ENCODE measurements around the gene ZNF574. TPM values are rescaled to one million over a fixed set of nuclear protein-coding genes. Genes with fewer than 3 reads are reported as not detected.

ZNF574 gene
- total RNA-seq, 1 experiment from 2014 or later: 24.6 TPM

GRCh38 chr19:42098781-42099180, 22.8 kb downstream of the ZNF574 start:
- no peaks in the 10 kb centered on the region for H3K79me2 ChIP-seq (ENCODE audit: insufficient read depth, low read length)
- H3K36me3 ChIP-seq (ENCODE audit: control insufficient read depth in 1 of 2, insufficient read depth in 2 of 2, low read length in 2 of 2): no peaks in the 10 kb centered on the region
- DNase-seq (ENCODE audit: low read depth, low spot score) (no peak), ATAC-seq (no peak)
- CTCF ChIA-PET: no interaction called here
- BruUV-seq (replicated peaks): no TSS peak
- H2AFZ ChIP-seq (ENCODE audit: low read depth, low read length, poor library complexity, severe bottlenecking): no peak overlapping the region
- no peaks in the 10 kb centered on the region for H3K9me2 ChIP-seq (ENCODE audit: insufficient read depth)
- no peak overlapping the region for H3K9ac ChIP-seq (ENCODE audit: low read length)
- no peaks in the 10 kb centered on the region for H3K27me3 ChIP-seq (ENCODE audit: insufficient read depth, low read length)
- H3K4me1 ChIP-seq (ENCODE audit: control insufficient read depth in 1 of 2, insufficient read depth in 2 of 2, low read length in 2 of 2): peaks cover 24 to 29% of the 10 kb centered on the region in 2 experiments
- H3K4me3 ChIP-seq (replicated peaks in 1 of 2; ENCODE audit: low read depth in 1 of 2, low read length in 2 of 2): no peak overlapping the region
- H3K27ac ChIP-seq (ENCODE audit: low read depth, low read length): no peak overlapping the region
- no peaks in the 10 kb centered on the region for H4K20me1 ChIP-seq (ENCODE audit: insufficient read depth)
- intact Hi-C loops (cut with micrococcal nuclease): loop anchor here (10.0 kb wide), 1 partner anchor 104 kb away; the partner anchor contains the start of gene ATP1A3
- H3K4me2 ChIP-seq (ENCODE audit: low read length): no peak overlapping the region
- RAD21 ChIA-PET (ENCODE audit: low non-redundant PET in 1 of 2, low total read pairs in 2 of 2, uncharacterized antibody in 2 of 2, unreplicated experiment in 2 of 2): no interaction called here
- TF ChIP-seq ZBTB33 (IDR thresholded peaks at IDR 0.05; ENCODE audit: extremely low read depth, insufficient replicate concordance, low read length): no peak
- no peak for TF ChIP-seq FOSL1 (IDR thresholded peaks at IDR 0.05; ENCODE audit: low read depth)
- TF ChIP-seq CEBPB (IDR thresholded peaks at IDR 0.05; ENCODE audit: low read depth): no peak
- H3K9me3 ChIP-seq (ENCODE audit: control insufficient read depth in 1 of 2, insufficient read depth in 1 of 2, low read depth in 1 of 2, low read length in 2 of 2): no peaks in the 10 kb centered on the region
- POLR2A ChIA-PET: no interaction called here

- BruUV-seq (replicated peaks): no TSS peak
- CTCF ChIA-PET: interaction anchor here (0.6 to 1.4 kb wide), 3 partner anchors 15 to 144 kb away, joined by 3 to 5 read pairs (median 3); partner anchors contain the start of gene POU2F2
- 0 out of 2 replicates have a peak overlapping the region, but pooled peaks have one; percentile 13 for H3K27ac ChIP-seq (ENCODE audit: low read depth, low read length)
- POLR2A ChIA-PET: no interaction called here
- H3K79me2 ChIP-seq (ENCODE audit: insufficient read depth, low read length): no peaks in the 10 kb centered on the region
- no peak for ATAC-seq
- no peak overlapping the region; a peak in 1 of 4 replicates for H3K4me3 ChIP-seq (replicated peaks in 1 of 2; ENCODE audit: low read depth in 1 of 2, low read length in 2 of 2)
- no peaks in the 10 kb centered on the region for H4K20me1 ChIP-seq (ENCODE audit: insufficient read depth)
- H3K27me3 ChIP-seq (ENCODE audit: insufficient read depth, low read length): no peaks in the 10 kb centered on the region
- H3K4me1 ChIP-seq (ENCODE audit: control insufficient read depth in 1 of 2, insufficient read depth in 2 of 2, low read length in 2 of 2): peaks cover 24 to 29% of the 10 kb centered on the region in 2 experiments
- no peak for TF ChIP-seq CBX3 (IDR thresholded peaks at IDR 0.05; ENCODE audit: low read depth)
- TF ChIP-seq ZFX (IDR thresholded peaks at IDR 0.05): no peak
- TF ChIP-seq EZH2 (IDR thresholded peaks at IDR 0.05): no peak
- TF ChIP-seq JUND (IDR thresholded peaks at IDR 0.05): no peak
- no peak for TF ChIP-seq FOSL1 (IDR thresholded peaks at IDR 0.05; ENCODE audit: low read depth)
- no peak for TF ChIP-seq EGR1 (IDR thresholded peaks at IDR 0.05; ENCODE audit: low read depth)
- peak overlapping the region; percentile 68 for H3K4me2 ChIP-seq (ENCODE audit: low read length)
- no peaks in the 10 kb centered on the region for H3K9me3 ChIP-seq (ENCODE audit: control insufficient read depth in 1 of 2, insufficient read depth in 1 of 2, low read depth in 1 of 2, low read length in 2 of 2)
- H3K36me3 ChIP-seq (ENCODE audit: control insufficient read depth in 1 of 2, insufficient read depth in 2 of 2, low read length in 2 of 2): no peaks in the 10 kb centered on the region
- no peak for DNase-seq (ENCODE audit: low read depth, low spot score)
- RAD21 ChIA-PET (ENCODE audit: low non-redundant PET in 1 of 2, low total read pairs in 2 of 2, uncharacterized antibody in 2 of 2, unreplicated experiment in 2 of 2): no interaction called here
- intact Hi-C loops (cut with micrococcal nuclease): loop anchor here (10.0 kb wide), 1 partner anchor 105 kb away; the partner anchor contains the start of gene ATP1A3
- H3K9ac ChIP-seq (ENCODE audit: low read length): no peak overlapping the region
- H3K9me2 ChIP-seq (ENCODE audit: insufficient read depth): no peaks in the 10 kb centered on the region
- no peak overlapping the region for H2AFZ ChIP-seq (ENCODE audit: low read depth, low read length, poor library complexity, severe bottlenecking)
Observed at GRCh38 chr19:42099336-42099925, 23.5 kb downstream of the ZNF574 start.

Measured in HCT116 (cell line).